Measurements from ENCODE around the gene NDRG4. TPM values are rescaled to one million over a fixed set of nuclear protein-coding genes. Genes with fewer than 3 reads are reported as not detected.

Gene NDRG4
- total RNA-seq, 1 donor from 2014 or later, result 150 TPM

DNA sequence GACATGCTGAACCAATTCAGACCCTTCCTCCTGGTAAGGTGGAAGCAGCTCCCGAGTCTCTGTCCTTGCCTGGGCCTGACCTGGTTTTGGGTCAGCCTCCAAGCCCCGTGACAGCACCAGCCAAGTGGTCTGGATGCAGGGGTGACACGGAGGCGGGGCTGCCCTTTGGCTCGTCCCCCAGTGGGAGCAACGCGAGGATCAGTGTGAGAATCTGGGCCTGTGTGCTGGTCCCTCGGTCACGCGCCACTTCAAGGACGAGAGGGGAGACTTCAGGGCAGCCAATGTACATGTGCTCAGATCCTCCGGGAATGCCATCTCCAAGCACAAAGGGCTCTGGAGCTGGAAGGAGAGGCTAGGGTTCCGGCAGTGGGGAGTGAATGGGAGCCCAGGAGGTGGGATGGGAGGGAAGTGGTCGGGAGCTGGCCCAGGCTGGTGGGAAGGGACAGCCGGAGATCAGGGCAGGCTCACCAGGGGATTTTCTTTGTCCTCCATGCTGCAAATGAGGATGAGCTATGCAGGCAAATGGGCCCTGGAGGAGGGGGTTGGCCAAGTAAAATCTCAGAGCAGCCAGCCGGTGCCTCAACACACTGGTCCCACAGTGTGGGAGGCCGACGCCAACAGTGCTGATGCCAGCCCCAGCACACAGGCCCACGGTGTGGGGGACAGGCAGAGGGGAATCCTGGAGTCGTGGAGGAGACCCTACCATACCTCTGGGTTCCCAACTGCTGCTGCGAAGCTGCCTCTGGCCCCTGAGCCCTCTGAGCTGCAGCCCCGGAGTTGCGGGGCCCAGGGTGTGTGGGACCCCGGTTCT, 4.2 kb upstream of the NDRG4 start:
- TF ChIP-seq, protein P1, sequence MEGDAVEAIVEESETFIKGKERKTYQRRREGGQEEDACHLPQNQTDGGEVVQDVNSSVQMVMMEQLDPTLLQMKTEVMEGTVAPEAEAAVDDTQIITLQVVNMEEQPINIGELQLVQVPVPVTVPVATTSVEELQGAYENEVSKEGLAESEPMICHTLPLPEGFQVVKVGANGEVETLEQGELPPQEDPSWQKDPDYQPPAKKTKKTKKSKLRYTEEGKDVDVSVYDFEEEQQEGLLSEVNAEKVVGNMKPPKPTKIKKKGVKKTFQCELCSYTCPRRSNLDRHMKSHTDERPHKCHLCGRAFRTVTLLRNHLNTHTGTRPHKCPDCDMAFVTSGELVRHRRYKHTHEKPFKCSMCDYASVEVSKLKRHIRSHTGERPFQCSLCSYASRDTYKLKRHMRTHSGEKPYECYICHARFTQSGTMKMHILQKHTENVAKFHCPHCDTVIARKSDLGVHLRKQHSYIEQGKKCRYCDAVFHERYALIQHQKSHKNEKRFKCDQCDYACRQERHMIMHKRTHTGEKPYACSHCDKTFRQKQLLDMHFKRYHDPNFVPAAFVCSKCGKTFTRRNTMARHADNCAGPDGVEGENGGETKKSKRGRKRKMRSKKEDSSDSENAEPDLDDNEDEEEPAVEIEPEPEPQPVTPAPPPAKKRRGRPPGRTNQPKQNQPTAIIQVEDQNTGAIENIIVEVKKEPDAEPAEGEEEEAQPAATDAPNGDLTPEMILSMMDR (IDR thresholded peaks at IDR 0.05), result no peak
- no peak for DNase-seq (ENCODE audit: low spot score in 2 of 2)
- Histone ChIP-seq H3K27ac (peak overlapping the region; percentile 63 to 66), H3K27me3 (no peaks in the 10 kb centered on the region), H3K4me1 (peaks cover 0 to 9% of the 10 kb centered on the region in 2 donors), H3K4me3 (peak overlapping the region; percentile 11 to 44), H3K36me3 (no peaks in the 10 kb centered on the region), H3K9me3 (no peaks in the 10 kb centered on the region)
- intact Hi-C loops (cut with DNase I), result loop anchor here (5.0 kb wide), 1 partner anchor 137 kb away; no protein-coding TSS in a partner anchor

DNA sequence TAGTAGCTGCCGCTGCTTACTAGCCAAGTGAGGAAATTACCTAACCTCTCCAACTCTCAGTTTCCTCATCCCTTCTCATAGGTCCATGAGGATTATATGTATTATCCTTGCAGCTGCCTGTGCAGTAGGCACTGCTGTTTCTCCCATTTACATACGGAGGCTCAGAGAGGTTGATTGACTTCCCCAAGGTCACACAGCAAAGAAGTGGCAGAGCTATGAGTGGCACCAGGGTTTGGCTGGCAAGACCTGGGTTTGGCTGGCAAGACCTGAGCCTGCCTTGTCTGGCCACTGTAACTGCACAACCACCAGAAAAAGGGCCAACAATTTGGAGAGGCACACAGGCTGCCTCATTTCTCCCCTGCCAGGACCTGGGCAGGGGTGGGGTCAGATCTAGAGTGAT, 2.5 kb upstream of the NDRG4 start:
- TF ChIP-seq, protein P1 (IDR thresholded peaks at IDR 0.05), result no peak
- H3K36me3 ChIP-seq, result no peaks in the 10 kb centered on the region
- H3K4me1 ChIP-seq, result peaks cover 3 to 17% of the 10 kb centered on the region in 2 donors
- no peaks in the 10 kb centered on the region for H3K27me3 ChIP-seq
- no peak overlapping the region for H3K27ac ChIP-seq
- intact Hi-C loops (cut with DNase I), result loop anchor here (5.0 kb wide), 1 partner anchor 135 kb away; no protein-coding TSS in a partner anchor
- H3K4me3 ChIP-seq, result no peak overlapping the region
- no peaks in the 10 kb centered on the region for H3K9me3 ChIP-seq
- DNase-seq (ENCODE audit: low spot score in 2 of 2), result no peak

DNA sequence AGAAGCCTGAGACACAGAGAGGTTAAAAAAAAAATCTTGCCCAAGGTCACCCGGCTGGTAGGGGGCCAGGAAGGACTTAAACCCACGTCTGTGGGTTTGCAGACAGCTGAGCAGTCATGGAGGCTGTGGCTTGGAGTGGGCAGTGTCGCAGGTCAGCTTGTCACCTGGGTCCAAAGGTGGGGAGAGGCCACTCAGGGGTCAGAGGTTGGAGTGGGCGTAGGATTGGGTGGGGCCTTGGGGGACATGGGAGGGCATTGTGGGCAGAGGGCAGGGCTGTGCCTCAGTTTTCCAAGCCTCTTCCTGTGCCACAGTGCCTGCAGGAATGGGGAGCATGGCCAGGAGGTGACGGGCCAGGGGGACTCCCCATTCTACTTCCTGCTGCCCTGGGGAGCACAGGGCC, 2.0 kb upstream of the NDRG4 start:
- Histone ChIP-seq H3K4me3 (no peak overlapping the region), H3K27me3 (no peaks in the 10 kb centered on the region), H3K27ac (no peak overlapping the region), H3K4me1 (peaks cover 3 to 17% of the 10 kb centered on the region in 2 donors), H3K36me3 (no peaks in the 10 kb centered on the region), H3K9me3 (no peaks in the 10 kb centered on the region)
- intact Hi-C loops (cut with DNase I), result loop anchor here (5.0 kb wide), 1 partner anchor 134 kb away; no protein-coding TSS in a partner anchor
- TF ChIP-seq, protein P1 (IDR thresholded peaks at IDR 0.05), result no peak
- DNase-seq (ENCODE audit: low spot score in 2 of 2), result no peak

DNA sequence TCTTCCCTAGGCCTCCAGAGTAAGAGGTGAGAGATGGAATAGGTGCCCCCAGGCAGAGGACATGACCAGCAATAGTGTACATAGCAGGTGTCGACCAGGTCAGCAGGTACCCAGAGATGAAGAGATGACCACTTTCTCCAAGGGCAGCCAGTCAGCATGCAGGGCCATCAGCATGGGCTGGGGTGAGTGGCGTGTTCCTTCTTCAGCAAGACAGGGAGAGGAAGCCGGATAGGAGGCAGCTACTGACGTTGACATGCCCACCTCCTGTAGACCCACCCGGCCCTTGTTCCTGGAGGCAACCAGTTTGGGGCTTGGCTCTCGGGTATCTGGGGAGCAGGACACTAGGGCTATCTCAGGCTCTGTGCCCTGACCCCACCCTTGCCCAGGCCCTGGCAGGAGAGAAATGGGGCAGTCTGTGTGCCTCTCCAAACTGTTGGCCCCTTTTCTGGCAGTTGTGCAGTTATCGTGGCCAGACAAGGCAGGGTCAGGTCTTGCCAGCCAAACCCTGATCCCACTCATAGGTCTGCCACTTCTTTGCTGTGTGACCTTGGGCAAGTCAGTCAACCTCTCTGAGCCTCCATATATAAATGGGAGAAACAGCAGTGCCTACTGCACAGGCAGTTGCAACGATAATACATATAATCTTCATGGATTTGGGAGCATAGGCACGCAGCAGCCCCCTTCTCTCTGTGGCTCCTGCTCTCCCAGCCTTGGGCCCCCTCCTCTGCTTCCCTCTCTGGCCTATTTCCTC, 1.4 kb upstream of the NDRG4 start:
- Histone ChIP-seq H3K27me3 (no peaks in the 10 kb centered on the region), H3K9me3 (no peaks in the 10 kb centered on the region), H3K27ac (no peak overlapping the region), H3K4me3 (no peak overlapping the region), H3K36me3 (no peaks in the 10 kb centered on the region), H3K4me1 (peaks cover 3 to 17% of the 10 kb centered on the region in 2 donors)
- intact Hi-C loops (cut with DNase I), result loop anchor here (5.0 kb wide), 1 partner anchor 134 kb away; no protein-coding TSS in a partner anchor
- TF ChIP-seq, protein P1 (IDR thresholded peaks at IDR 0.05), result no peak
- no peak for DNase-seq (ENCODE audit: low spot score in 2 of 2)

DNA sequence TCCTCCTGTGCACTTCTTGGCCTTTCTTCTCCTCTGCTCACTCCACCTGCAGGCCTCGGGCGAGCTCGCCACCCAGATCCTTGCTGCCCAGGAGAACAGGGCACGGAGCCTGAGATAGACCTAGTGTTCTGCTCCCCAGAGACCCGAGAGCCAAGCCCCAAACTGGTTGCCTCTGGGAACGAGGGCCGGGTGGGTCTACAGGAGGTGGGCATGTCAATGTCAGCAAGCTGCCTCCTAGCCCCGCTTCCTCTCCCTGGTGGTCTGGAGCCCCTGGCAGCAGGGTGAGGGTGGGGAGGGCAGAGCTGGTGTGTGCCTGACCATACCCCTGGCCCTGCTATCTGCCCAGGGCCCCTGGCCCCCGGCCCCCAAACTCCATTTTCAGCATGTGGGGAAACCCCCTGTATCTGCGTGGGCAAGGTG, 841 bp upstream of the NDRG4 start:
- DNase-seq (ENCODE audit: low spot score in 2 of 2), result no peak
- H3K27ac ChIP-seq, result no peak overlapping the region
- H3K4me3 ChIP-seq, result no peak overlapping the region
- H3K36me3 ChIP-seq, result no peaks in the 10 kb centered on the region
- H3K4me1 ChIP-seq, result peaks cover 3 to 17% of the 10 kb centered on the region in 2 donors
- TF ChIP-seq, protein P1 (IDR thresholded peaks at IDR 0.05), result no peak
- no peaks in the 10 kb centered on the region for H3K9me3 ChIP-seq
- H3K27me3 ChIP-seq, result no peaks in the 10 kb centered on the region
- intact Hi-C loops (cut with DNase I), result loop anchor here (5.0 kb wide), 1 partner anchor 133 kb away; no protein-coding TSS in a partner anchor
